Panc1 (cell line): ENCODE measurements around the gene CGB2. TPM values are rescaled to one million over a fixed set of nuclear protein-coding genes. Genes with fewer than 3 reads are reported as not detected.

Experiments
- ATAC-seq: fragments of 200-7000 bp; cut with Tn5 transposase; 2 replicates; pipeline ENCODE4 v1.9.1; 2020; ENCODE audit warnings: mild to moderate bottlenecking, moderate library complexity
- BruUV-seq: library from RNA; stranded (reverse); fragments of 400-500 nt; replicated peaks from 2 replicates; lab custom pipeline; 2021; lab: Mats Ljungman, UMichigan
- CTCF ChIA-PET: fragments of 300-600 bp; sonication (Branson Sonifier 250); formaldehyde crosslinking; loops from one replicate; lab custom pipeline; 2022; ENCODE audit warnings: antibody characterized with exemption; lab: Charles Lee
- POLR2A ChIA-PET: fragments of 300-600 bp; sonication (Branson Sonifier 250); formaldehyde crosslinking; loops from one replicate; lab custom pipeline; 2022; ENCODE audit warnings: antibody characterized with exemption; lab: Charles Lee
- DNase-seq: peaks from one replicate; pipeline ENCODE4 v3.0.0-alpha.2; 2010; ENCODE audit warnings: low read depth, low spot score
- H3K27ac ChIP-seq: 2 replicates; pipeline ENCODE4 v1.5.1; 2011; ENCODE audit warnings: mild to moderate bottlenecking, low read length, inconsistent platforms
- H3K27me3 ChIP-seq: fragments of 200-500 bp; sonication (Bioruptor generic); 2 replicates; pipeline ENCODE4 v1.6.0; 2014; ENCODE audit warnings: low read length, inconsistent platforms; ENCODE audit not compliant: control insufficient read depth, insufficient read depth
- H3K36me3 ChIP-seq: fragments of 200-500 bp; sonication (Bioruptor generic); 2 replicates; pipeline ENCODE4 v1.5.1; 2014; ENCODE audit warnings: inconsistent platforms, mild to moderate bottlenecking, low read length, moderate library complexity; ENCODE audit not compliant: control insufficient read depth, insufficient read depth
- H3K4me1 ChIP-seq: 2 replicates; pipeline ENCODE4 v1.5.1; 2011; ENCODE audit warnings: inconsistent platforms, mild to moderate bottlenecking, low read length, moderate library complexity; ENCODE audit not compliant: control insufficient read depth, insufficient read depth
- H3K4me3 ChIP-seq, 2 experiments: 2 replicates each; pipeline ENCODE4 v1.5.1; 2011 to 2012; ENCODE audit warnings: low read depth in 2 of 2, low read length in 2 of 2, mild to moderate bottlenecking in 2 of 2, inconsistent platforms in 1 of 2, moderate library complexity in 1 of 2
- H3K9me3 ChIP-seq: fragments of 200-500 bp; sonication (Bioruptor generic); 2 replicates; pipeline ENCODE4 v1.5.1; 2014; ENCODE audit warnings: low read depth, mild to moderate bottlenecking, inconsistent platforms, low read length, moderate library complexity; ENCODE audit not compliant: control insufficient read depth, insufficient read depth
- CTCF ChIP-seq: fragments of 450-650 bp; IDR thresholded peaks from 2 replicates; pipeline ENCODE4 v1.5.1; 2017; ENCODE audit warnings: mild to moderate bottlenecking
- POLR2AphosphoS5 ChIP-seq: IDR thresholded peaks from 2 replicates; pipeline ENCODE4 v1.6.1; 2012; ENCODE audit warnings: mild to moderate bottlenecking, low read depth, low read length, moderate library complexity
- REST ChIP-seq, 2 experiments: IDR thresholded peaks; 2 replicates each; pipeline ENCODE4 v1.6.1; 2011 to 2012; ENCODE audit warnings: low read depth in 2 of 2, control low read depth in 1 of 2, low read length in 1 of 2, mild to moderate bottlenecking in 1 of 2, moderate library complexity in 1 of 2; ENCODE audit not compliant: insufficient read depth in 1 of 2
- SIN3A ChIP-seq: IDR thresholded peaks from 2 replicates; pipeline ENCODE4 v1.6.1; 2012; ENCODE audit warnings: low read depth, mild to moderate bottlenecking, low read length, moderate library complexity, borderline replicate concordance; ENCODE audit not compliant: insufficient read depth
- TCF7L2 ChIP-seq: IDR thresholded peaks from 2 replicates; pipeline ENCODE4 v1.6.1; 2011; ENCODE audit warnings: mild to moderate bottlenecking, low read depth, low read length, inconsistent platforms
- in situ Hi-C: cut with HindIII; loops from 2 replicates; pipeline ENCODE4 v1.10.0; 2016; ENCODE audit warnings: low sequenced_read_pairs, low pct_unique_long_range_greater_than_20kb
- intact Hi-C: fragments of 100-400 bp; cut with micrococcal nuclease; formaldehyde crosslinking; loops from one replicate; pipeline ENCODE4 v1.10.0; 2022; ENCODE audit not compliant: unreplicated experiment
- microRNA-seq: library from miRNA; unstranded; fragments of <30 nt; microRNA quantifications from one replicate; pipeline ENCODE4 v1.1.0, GENCODE V29; 2020; ENCODE audit not compliant: unreplicated experiment
- total RNA-seq: library from RNA; stranded (reverse); gene quantifications from one replicate; pipeline ENCODE4 v1.2.1, GENCODE V29; 2021; ENCODE audit not compliant: unreplicated experiment

Gene CGB2
- total RNA-seq, 1 experiment from 2014 or later, result not detected

DNA sequence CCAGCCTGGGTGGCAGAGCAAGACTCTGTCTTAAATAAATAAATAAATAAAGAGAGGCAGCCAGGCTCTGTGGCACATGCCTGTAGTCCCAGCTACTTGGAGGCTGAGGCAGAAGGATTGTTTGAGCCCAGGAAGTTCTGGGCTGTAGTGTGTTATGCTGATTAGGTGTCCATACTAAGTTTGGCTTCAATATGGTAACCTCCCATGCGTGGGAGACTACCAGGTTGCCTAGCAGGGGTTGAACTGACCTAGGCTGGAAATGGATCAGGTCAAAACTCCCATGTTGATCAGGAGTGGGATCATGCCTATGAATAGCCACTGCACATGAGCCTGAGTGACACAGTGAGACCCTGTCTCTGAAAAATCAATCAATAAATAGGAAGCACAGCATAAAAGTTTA lies 49.6 kb downstream of the CGB2 start:
- no peak for ATAC-seq

More for the DNA sequence above, 49.6 kb downstream of the CGB2 start:
- Histone ChIP-seq H3K27me3 (no peaks in the 10 kb centered on the region), H3K9me3 (no peaks in the 10 kb centered on the region), H3K27ac (no peak overlapping the region), H3K4me1 (no peaks in the 10 kb centered on the region), H3K36me3 (peaks cover 7% of the 10 kb centered on the region), H3K4me3 (no peak overlapping the region)
- BruUV-seq, result no TSS peak
- DNase-seq, result no peak
- TF ChIP-seq CTCF (no peak), SIN3A (no peak), REST (IDR thresholded peaks at IDR 0.05; ENCODE audit: insufficient read depth in 1 of 2, low read depth in 2 of 2, low read length in 1 of 2) (no peak), POLR2AphosphoS5 (no peak), TCF7L2 (no peak)
- CTCF ChIA-PET, result no interaction called here
- in situ Hi-C loops, result no loop called here
- POLR2A ChIA-PET, result no interaction called here
- intact Hi-C loops, result no loop called here

Small RNA genes within 50 kb of the gene (microRNA-seq; reads per million reads assigned to microRNA genes)
- gene MIR6798, result not detected

Other genes with a start within 250 kb of the CGB2 start
- 34.6 TPM for gene BCAT2, start 220.9 kb upstream of the CGB2 start, total RNA-seq
- 20.8 TPM for gene HSD17B14, start 195.4 kb upstream of the CGB2 start, total RNA-seq
- gene PLEKHA4, start 163.3 kb upstream of the CGB2 start, total RNA-seq, result 4.2 TPM
- 27.1 TPM for gene PPP1R15A, start 159.5 kb upstream of the CGB2 start, total RNA-seq
- gene TULP2, start 133.1 kb upstream of the CGB2 start, total RNA-seq, result 0.15 TPM
- gene NUCB1, start 131.6 kb upstream of the CGB2 start, total RNA-seq, result 102 TPM
- gene DHDH, start 98.2 kb upstream of the CGB2 start, total RNA-seq, result 0.85 TPM
- 100 TPM for gene BAX, start 77.0 kb upstream of the CGB2 start, total RNA-seq
- 1,332 TPM for gene FTL, start 66.6 kb upstream of the CGB2 start, total RNA-seq
- 20.2 TPM for gene GYS1, start 38.6 kb upstream of the CGB2 start, total RNA-seq
- 170 TPM for gene RUVBL2, start 38.0 kb upstream of the CGB2 start, total RNA-seq
- 0.39 TPM for gene LHB, start 14.8 kb upstream of the CGB2 start, total RNA-seq
- gene CGB3, start 7.6 kb upstream of the CGB2 start, total RNA-seq, result not detected
- not detected for gene CGB1, start 5.0 kb downstream of the CGB2 start, total RNA-seq
- gene CGB5, start 12.0 kb downstream of the CGB2 start, total RNA-seq, result not detected
- not detected for gene CGB8, start 17.2 kb downstream of the CGB2 start, total RNA-seq
- gene CGB7, start 25.9 kb downstream of the CGB2 start, total RNA-seq, result 0.95 TPM
- 0.39 TPM for gene NTF4, start 32.9 kb downstream of the CGB2 start, total RNA-seq
- gene KCNA7, start 40.8 kb downstream of the CGB2 start, total RNA-seq, result 0.03 TPM
- gene SNRNP70, start 53.6 kb downstream of the CGB2 start, total RNA-seq, result 180 TPM
- gene LIN7B, start 82.5 kb downstream of the CGB2 start, total RNA-seq, result 6.4 TPM
- gene C19orf73, start 87.3 kb downstream of the CGB2 start, total RNA-seq, result 1.4 TPM
- gene PPFIA3, start 87.7 kb downstream of the CGB2 start, total RNA-seq, result 21.7 TPM
- gene HRC, start 123.5 kb downstream of the CGB2 start, total RNA-seq, result 0.13 TPM
- gene TRPM4, start 125.9 kb downstream of the CGB2 start, total RNA-seq, result 19.4 TPM